IPS-18c (cell line): ENCODE results near the gene ACTN3.
"Not testable (repeated sequence)": the region's sequence is repeated elsewhere in the genome, so short reads cannot be mapped to it uniquely, and the experiment has no call there.

Experiments
- H3K4me3 ChIP-seq: 2 replicates; pipeline ENCODE4 v1.7.0; 2013; ENCODE audit warnings: low read depth, mild to moderate bottlenecking, low read length, moderate library complexity; ENCODE audit not compliant: insufficient read depth
- H3K9me3 ChIP-seq: one replicate; pipeline ENCODE4 v1.6.1; 2013; ENCODE audit warnings: mild to moderate bottlenecking, low read length, moderate library complexity; ENCODE audit not compliant: control insufficient read depth, insufficient read depth

ACTN3 gene

GRCh38 chr11:66541892-66542291 lies 4.8 kb upstream of the ACTN3 start:
- Histone ChIP-seq H3K4me3 (no peak overlapping the region), H3K9me3 (no peaks in the 10 kb centered on the region)

- Histone ChIP-seq H3K9me3 (no peaks in the 10 kb centered on the region), H3K4me3 (no peak overlapping the region)
Observed at GRCh38 chr11:66542362-66542761, 4.3 kb upstream of the ACTN3 start.

- H3K4me3 ChIP-seq: no peak overlapping the region
- no peaks in the 10 kb centered on the region for H3K9me3 ChIP-seq
Observed at GRCh38 chr11:66543263-66544107, 3.2 kb upstream of the ACTN3 start.

GRCh38 chr11:66544952-66545351 lies 1.8 kb upstream of the ACTN3 start:
- not testable (repeated sequence) for H3K9me3 ChIP-seq
- H3K4me3 ChIP-seq: peak overlapping the region; percentile 95; the same call in 1 of the 2 replicates

- H3K4me3 ChIP-seq: peak within 1 kb of the TSS; percentile 95
- H3K9me3 ChIP-seq: no peaks in the 10 kb centered on the region
Observed at GRCh38 chr11:66545701-66546367, 869 bp upstream of the ACTN3 start, which contains the start of gene ZDHHC24. TSS of gene ZDHHC24 (minus strand) at chr11:66546048. CDS start at chr11:66546003, 45 bp downstream.

GRCh38 chr11:66546966-66547661 lies 411 bp downstream of the ACTN3 start:
- peak overlapping the region; percentile 95 for H3K4me3 ChIP-seq

GRCh38 chr11:66547662-66548009 lies 933 bp downstream of the ACTN3 start:
- peak overlapping the region; percentile 95; the same call in 1 of the 2 replicates for H3K4me3 ChIP-seq
- no peaks in the 10 kb centered on the region for H3K9me3 ChIP-seq

More at GRCh38 chr11:66546966-66547661, 411 bp downstream of the ACTN3 start:
- H3K9me3 ChIP-seq: no peaks in the 10 kb centered on the region

- H3K4me3 ChIP-seq: no peak overlapping the region; the same call in 1 of the 2 replicates
Observed at GRCh38 chr11:66548041-66548440, 1.3 kb downstream of the ACTN3 start.

GRCh38 chr11:66548774-66549630 lies 2.3 kb downstream of the ACTN3 start:
- H3K9me3 ChIP-seq: no peaks in the 10 kb centered on the region
- H3K4me3 ChIP-seq: no peak overlapping the region

More at GRCh38 chr11:66548041-66548440, 1.3 kb downstream of the ACTN3 start:
- no peaks in the 10 kb centered on the region for H3K9me3 ChIP-seq

- Histone ChIP-seq H3K9me3 (no peaks in the 10 kb centered on the region), H3K4me3 (no peak overlapping the region)
Observed at GRCh38 chr11:66549696-66550095, 3.0 kb downstream of the ACTN3 start.

- Histone ChIP-seq H3K4me3 (no peak overlapping the region), H3K9me3 (no peaks in the 10 kb centered on the region)
Observed at GRCh38 chr11:66550887-66551286, 4.2 kb downstream of the ACTN3 start.

- no peaks in the 10 kb centered on the region for H3K9me3 ChIP-seq
- H3K4me3 ChIP-seq: no peak overlapping the region
Observed at GRCh38 chr11:66554602-66555001, 7.9 kb downstream of the ACTN3 start.

GRCh38 chr11:66555416-66555815 lies 8.7 kb downstream of the ACTN3 start:
- Histone ChIP-seq H3K9me3 (no peaks in the 10 kb centered on the region), H3K4me3 (no peak overlapping the region)

- Histone ChIP-seq H3K9me3 (no peaks in the 10 kb centered on the region), H3K4me3 (no peak overlapping the region)
Observed at GRCh38 chr11:66556086-66556485, 9.4 kb downstream of the ACTN3 start.

- no peak overlapping the region for H3K4me3 ChIP-seq
- no peaks in the 10 kb centered on the region for H3K9me3 ChIP-seq
Observed at GRCh38 chr11:66557733-66558326, 11.1 kb downstream of the ACTN3 start.

GRCh38 chr11:66559142-66559865 lies 12.6 kb downstream of the ACTN3 start:
- no peak overlapping the region for H3K4me3 ChIP-seq
- H3K9me3 ChIP-seq: no peaks in the 10 kb centered on the region
